HTR-8/SVneo (cell line): ENCODE results near the gene NBAS.
"Not testable (repeated sequence)": the region's sequence is repeated elsewhere in the genome, so short reads cannot be mapped to it uniquely, and the experiment has no call there.

Experiments used
- DNase-seq: peaks from one replicate; pipeline ENCODE4 v3.0.0; 2011; ENCODE audit warnings: low spot score, mixed read lengths; ENCODE audit not compliant: insufficient read length
- FAIRE-seq: peaks from 2 replicates; lab custom pipeline; 2011; peaks lifted over from hg19 to GRCh38; lab: Jason Lieb, UNC

The NBAS gene

DNA sequence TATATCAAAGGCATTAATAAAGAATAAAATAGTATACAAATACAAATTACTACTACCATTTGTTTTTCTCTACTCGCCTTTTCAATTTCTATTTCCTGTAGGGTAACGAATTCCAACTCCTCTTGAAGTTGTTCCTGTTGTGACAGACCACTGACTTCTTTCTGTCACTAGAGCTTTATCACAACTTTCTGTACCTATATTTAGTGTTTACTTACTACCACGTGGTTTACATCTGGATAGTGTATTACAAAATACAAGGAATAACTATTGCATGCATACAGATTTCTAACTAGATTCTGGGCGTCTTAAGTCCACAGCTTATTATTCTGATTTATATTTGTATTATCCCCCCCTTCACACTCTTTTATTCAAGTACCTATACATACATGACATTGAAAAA lies 22.3 kb downstream of the NBAS start:
- FAIRE-seq (no peak), DNase-seq (no peak)

DNA sequence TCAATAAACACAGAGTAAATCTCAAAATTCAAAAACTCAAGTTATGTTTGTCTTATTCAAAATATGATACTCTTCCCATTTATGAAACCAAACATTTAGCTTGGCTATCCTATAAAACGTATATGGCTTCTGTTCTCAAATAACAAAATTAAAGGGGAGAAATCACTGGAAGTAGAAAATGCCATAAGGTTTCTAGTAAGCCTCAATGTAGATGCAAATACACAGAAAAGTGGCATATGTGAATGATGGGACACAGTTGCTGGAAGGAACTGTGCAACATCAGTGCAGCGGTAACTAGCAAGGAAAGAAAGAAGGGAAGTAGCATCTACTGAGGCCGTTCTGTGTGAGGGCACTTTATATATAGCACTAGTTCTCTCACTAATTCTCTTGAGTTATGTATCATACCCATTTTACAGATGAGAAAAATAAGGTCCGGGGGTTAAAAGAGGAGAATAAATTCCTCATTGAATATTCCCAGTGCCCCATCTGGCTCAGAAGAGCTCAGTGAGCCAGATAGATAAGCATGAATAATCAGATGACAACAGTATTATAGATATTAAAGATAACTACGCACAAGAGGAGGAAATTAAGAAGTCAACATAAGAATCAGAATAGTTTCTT lies 27.2 kb downstream of the NBAS start:
- FAIRE-seq: no peak
- no peak for DNase-seq

DNA sequence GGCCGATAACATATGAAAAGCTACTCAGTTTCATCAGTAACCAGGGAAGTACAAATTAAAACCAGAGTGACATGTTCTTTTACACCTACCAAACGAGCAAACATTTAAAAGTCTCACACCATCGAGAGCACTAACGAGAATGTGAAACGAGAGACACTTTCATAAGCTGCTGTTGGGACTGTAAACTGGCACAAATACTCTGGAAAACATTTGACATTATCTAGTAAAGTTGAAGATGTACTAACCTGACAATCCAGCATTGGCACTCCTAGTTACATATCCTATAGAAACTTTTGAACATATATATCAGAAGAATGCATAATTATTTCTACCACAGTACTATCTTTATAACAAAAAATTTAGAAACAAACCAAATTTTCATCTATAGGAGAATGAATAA lies 28.1 kb downstream of the NBAS start:
- DNase-seq (no peak), FAIRE-seq (no peak)

DNA sequence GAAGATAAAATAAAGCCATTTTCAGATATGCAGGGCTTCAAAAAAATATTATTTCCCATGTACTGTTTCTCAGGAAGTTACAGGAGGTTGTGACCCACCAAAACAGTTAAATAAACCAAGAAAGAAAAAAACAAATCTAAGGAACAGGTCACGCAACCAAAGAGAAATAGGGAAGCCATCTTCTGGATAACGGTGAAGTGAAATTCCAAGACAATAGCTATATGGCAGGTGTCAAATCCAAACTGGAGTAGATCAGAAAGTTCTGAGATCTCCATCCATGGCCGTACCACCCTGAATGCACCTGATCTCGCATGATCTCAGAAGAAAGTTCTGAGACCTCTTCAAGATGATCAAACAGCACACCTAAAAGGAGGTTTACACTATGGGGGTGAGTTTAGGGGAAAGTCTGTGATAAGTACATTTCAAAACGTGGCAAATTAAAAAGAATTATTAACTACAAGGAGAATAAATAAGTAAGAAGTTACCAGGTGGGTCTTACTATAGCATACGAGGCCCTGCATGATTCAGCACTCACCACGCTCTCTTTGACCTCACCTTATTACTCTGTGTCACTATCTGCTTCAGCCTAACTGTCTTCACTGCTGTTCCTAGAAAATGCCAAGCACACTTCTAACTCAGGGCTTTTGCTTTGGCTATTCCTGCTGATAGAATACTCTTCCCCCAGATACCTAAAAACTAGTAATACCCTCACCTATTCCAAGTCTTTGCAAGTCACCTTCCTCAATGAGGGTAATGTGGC lies 29.9 kb downstream of the NBAS start:
- no peak for DNase-seq
- no peak for FAIRE-seq

DNA sequence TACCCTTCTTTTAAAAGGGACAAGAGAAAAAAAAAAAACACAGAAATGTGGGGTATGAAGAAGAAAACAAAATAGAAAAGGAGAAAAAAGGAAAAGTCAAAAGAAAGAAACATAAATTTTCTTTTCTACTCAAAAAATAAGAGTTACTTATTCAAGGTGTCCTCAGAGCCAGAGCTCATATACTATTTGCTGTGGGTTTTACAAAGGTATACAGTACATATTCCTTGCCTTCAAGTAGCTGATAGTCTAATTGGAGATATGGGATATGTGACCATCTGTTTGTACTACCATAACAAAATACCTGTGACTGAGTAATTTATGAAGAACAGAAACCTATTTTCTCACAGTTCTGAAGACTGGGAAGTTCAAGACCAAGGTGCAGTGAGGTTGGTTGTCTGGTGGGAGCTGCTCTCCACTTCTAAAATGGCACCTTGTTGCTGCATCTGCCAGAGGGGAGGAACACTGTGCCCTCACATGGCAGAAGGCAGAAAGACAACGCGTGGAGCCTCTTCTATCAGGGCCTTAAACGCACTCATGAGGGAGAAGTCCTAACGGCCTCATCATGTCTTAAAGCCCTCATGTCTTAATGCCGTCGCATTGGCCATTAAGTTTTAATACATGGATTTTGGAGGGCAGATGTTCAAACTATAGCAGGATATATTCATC lies 33.9 kb downstream of the NBAS start:
- DNase-seq (no peak), FAIRE-seq (no peak)

DNA sequence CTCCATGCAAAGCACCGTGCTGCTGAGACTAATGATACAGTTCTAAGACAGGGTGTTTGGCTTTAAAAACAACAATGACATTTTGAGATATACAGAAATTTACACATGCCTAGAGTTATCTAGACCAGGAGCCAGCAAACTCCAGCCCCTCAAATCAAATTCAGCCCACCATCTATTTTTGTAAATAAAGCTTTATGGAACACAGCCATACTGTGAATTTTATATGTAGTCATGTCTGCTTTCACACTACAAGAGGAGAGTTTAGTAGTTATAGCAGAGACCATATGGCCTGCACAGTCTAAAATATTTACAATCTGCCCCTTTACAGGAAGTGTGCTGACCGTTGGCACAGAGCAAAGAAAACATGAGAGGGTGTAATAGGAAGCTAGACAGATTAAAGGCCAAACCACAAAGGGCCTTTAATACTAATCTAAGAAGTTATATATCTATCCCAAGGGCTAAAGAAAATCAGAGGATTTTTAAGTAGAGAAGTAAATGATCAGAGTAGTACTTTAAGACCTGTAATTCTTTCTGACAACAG lies 39.4 kb downstream of the NBAS start:
- DNase-seq (no peak), FAIRE-seq (no peak)

DNA sequence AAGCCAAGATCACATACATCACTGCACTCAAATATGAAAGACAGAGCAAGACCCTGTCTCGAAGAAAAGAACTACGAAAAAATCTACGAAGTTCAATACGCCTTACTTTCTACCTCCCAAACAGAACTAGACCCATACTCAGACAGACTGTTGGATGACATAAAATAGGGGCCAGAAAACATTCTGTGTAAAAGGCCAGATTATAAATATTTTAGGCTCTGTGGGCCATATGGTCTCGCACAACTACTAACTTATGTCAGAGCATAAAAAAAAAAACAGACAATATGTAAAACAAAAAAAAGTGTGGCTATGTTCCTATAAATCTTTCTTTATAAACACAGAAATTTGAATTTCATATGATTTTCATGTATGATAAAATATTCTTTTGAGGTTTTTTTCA lies 40.8 kb downstream of the NBAS start:
- DNase-seq (no peak), FAIRE-seq (no peak)

DNA sequence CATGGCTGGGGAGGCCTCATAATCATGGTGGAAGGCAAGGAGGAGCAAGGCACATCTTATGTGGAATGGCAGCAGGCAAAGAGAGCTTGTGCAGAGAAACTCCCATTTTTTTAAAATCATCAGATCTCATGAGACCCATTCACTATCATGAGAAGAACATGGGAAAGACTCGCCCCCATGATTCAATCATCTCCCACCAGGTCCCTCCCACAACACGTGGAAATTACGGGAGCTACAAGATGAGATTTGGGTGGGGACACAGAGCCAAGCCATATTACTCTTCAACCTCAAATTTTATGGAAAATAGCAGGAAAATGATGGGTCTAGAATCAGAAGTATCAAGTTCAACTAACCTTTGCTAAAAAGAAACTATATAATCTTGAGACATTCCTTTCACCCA lies 42.4 kb downstream of the NBAS start:
- DNase-seq, FAIRE-seq: not testable (repeated sequence)

DNA sequence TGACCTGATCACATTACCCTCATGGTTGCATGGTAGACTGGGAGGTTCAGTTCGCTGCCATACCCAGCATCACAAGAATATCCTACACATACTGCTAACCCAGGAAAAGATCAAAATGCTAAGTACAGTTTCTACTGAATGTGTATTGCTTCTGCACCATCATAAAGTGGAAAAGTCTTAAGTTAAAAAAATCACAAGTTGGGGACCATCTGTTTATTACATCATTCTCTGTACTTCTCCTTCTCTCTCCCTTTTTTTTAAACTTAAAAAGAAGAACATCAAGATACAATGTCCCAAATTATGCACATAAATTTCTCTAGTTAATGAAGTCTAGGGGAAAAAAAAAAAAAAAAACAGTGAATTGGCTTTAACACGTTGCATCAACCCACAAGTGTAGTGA lies 43.3 kb downstream of the NBAS start:
- FAIRE-seq: no peak

DNA sequence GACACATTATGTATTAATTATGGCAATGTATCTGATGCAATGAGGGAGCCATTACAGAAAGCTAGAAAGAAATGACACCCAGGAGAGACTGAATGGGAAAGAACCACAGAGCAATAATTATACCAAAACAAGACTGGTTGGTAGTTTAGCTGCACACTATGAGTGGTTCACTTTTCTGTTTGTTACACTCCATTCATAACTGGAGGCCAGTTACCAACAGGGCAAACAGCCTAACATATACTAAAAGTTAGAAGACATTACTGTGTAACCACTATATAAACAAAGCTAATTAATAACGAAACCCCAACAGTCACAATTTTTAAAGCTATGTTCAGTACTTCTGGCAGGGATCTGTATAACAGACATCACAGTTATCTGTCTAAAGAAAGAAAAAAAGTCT lies 49.4 kb downstream of the NBAS start:
- DNase-seq (no peak), FAIRE-seq (no peak)

More for the DNA sequence above, 43.3 kb downstream of the NBAS start:
- no peak for DNase-seq

DNA sequence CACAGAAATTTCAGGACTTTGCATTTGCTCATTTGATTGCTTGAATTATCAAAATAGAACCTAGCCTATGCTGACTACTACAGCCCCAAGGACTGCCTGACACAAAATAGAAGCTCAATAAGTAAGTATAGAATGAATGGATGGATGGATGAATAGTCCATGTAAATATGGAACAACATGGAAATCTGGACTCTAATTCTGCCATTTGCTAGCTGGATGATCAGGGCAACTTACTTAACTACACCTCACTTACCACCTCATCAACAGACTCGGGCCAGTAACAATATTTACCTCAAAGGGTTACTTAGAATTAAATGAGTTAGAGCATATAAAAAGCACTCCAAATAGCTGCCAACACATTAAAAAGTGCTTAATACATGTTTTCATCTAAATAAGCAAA lies 50.6 kb downstream of the NBAS start:
- FAIRE-seq (no peak), DNase-seq (no peak)

DNA sequence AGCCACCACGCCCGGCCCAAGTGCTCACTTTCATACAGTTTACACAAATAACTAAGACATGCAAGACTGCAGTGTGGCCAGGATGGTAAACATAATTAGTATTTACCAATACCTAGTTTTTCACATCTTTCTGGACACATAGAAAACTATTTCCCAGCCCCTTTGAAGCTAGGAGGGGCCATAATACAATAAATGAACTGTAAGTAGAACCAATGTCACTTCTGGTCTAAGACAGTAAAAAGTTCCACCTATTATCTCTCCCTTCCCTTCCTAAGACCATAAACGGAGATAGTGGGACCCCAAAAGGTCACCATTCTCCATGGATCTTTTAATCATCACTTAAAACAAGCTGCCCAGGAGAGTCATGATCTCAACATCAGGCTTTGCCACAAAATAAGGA lies 51.0 kb downstream of the NBAS start:
- DNase-seq: no peak
- FAIRE-seq: no peak

DNA sequence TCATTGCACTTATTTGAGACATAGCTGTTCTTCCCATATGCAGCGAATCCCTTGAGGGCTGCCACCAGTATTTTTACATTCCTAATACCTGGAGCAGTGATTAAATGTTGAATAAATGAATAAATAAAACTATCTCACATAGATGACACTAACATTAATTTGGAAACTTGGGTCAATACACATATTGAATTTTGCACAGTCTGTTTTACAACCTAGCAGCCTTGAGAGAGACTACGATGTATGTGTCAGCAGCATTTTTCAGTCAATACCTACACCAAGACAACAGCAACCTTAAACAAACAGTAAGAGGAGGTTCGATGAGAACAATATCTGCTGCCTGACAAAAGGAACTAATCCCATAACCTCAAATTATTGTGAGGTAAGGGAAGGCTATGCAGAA lies 53.4 kb downstream of the NBAS start:
- FAIRE-seq: no peak
- no peak for DNase-seq

DNA sequence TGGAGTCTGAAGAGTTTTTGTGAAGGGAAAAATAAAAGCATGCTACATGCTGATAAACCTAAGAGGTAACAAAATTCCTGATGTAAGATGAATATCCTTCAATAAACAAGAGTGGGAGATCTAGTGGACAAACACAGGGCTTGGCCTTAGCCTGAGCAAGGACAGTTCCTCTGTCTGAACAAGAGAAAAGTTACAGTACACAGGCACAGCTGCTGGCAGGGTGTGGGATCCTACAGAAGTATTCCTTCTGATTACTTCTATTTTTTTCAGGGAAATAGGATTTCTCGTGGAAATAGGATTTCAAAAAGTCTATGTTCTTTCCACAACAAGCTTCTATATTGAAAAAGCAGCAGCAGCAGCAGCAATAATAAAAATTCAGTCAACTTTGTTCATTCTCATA lies 54.1 kb downstream of the NBAS start:
- DNase-seq: no peak
- no peak for FAIRE-seq

DNA sequence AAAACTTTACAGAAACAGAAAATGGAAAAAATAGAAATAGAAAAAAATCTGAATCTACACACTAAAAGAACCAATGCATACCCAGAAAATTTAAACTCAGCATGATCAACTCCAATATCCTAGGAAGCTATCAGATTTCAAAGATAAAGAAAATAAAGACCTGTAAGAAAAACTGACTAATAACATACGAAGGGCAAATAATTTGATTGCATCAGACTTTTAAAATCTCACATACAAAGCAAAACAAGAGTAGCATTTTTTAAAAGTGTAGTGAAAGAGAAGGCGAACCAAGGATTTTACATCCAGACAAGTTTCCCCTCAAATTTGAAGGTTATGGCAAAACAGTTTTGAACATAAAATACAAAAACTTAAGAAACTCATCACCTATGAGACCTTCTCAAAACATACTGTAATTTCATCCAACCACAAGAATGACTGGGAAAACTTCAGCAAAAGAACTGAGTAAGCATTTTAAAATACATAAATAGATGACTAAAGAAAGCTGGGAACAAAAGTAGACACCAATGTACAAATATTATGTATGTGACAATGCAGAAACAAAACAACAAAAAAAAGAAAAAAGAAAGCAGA lies 54.8 kb downstream of the NBAS start:
- DNase-seq: no peak
- FAIRE-seq: no peak

DNA sequence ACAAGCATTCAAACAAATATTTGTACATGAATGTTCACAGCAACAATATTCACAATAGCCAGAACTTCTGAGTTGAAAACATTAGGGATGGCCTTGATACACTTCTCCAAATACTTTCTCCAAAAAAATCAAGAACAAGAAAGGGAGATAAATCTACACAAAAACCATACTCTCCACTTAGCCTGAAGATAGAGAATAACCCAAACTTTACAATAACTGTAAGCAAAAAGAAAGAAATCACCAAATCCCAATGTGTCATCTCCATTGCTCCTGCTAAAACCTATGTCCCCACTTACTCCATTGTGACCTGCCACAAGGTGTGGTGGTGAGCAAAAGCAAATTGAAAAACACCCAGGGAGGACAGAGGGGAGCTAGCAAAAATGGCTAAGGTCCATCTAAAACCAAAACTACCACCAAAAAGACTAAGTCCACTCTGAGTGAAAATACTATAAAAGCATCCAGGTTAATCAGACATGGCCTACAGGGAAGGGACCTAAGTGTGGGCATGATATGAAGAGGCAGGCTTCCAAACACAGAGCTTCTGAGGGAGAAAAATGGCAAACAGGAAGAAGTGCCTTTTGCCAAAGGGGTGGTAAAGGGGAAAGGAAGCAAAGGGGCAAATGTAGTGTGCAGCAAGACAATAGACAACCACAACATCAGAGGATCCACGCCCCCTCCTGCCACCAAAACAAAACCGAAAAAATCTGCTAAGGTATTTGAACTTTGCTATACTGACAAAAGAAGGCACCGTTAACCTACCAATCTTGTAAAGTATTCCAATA lies 56.1 kb downstream of the NBAS start:
- FAIRE-seq: no peak
- DNase-seq: no peak

DNA sequence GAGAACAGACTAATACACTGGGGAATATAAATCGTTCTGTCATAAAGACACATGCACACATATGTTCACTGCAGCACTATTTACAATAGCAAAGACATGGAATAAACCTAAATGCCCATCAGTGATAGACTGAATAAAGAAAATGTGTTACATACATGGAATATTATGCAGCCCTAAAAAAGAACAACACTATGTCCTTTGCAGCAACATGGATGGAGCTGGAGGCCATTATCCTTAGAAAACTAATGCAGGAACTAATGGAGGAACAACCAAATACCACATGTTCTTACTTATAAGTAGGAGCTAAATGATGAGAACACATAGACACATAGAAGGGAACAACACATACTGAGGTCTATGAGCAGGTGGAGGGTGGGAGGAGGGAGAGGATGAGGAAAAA lies 61.9 kb downstream of the NBAS start:
- DNase-seq, FAIRE-seq: not testable (repeated sequence)

DNA sequence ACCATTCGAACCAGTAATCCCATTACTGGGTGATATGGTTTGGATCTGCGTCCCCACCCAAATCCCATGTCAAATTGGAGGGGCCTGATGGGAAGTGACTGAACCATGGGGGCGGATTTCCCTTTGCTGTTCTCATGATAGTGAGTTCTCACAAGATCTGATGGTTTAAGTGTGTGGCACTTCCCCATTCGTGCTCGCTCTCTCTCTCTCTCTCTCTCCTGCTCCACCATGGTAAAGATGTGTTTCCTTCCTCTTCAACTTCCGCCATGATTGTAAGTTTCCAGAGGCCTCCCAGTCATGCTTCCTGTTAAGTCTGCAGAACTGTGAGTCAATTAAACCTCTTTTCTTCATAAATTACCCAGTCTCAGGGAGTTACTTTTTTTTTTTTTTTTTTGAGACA lies 62.6 kb downstream of the NBAS start:
- DNase-seq: no peak
- no peak for FAIRE-seq

DNA sequence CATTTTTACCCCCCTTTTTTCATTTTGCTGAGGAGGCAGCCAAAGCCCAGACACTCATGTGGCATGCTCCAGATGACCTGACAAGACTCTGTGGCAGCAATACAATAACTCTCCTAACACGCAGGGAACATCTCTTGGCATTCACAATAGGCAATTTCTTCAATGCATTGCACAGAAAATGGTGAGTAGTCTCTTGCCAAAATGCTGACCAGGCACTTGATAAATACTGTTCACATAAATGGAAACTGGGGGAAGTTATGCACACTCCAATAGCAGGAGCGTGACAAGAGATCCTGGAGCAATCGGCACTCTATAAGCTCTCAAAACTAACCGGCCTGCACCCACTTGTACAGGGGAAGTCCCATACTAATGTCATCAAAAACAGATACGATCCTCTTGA lies 66.3 kb downstream of the NBAS start:
- FAIRE-seq (no peak), DNase-seq (no peak)

DNA sequence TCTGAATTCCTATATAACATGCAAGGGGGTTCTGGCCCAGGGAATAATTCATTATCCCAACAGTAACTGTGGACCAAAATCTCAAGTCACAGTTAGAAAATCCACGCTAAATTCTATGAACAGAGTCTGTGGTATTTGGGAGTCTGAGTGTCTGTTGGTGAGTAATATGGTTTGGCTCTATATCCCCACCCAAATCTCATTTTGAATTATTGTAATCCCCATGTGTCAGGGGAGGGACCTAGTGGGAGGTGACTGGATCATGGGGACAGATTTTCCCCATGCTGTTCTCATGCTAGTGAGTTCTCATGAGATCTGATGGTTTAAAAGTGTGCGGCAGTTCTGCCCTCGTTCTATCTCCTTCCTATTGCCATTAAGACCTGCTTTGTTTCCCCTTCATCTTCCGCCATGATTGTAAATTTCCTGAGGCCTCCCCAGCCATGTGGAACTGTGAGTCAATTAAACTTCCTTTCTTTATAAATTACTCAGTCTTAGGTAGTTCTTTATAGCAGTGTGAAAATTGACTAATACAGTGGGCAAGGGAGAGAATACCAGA lies 68.3 kb downstream of the NBAS start:
- DNase-seq: no peak
- no peak for FAIRE-seq
